OCI-LY1 (cell line): ENCODE data around the gene MLC1.

Source experiments
- CTCF ChIP-seq: fragments of 200-600 bp; sonication (generic), shearing (Covaris generic); IDR thresholded peaks from 2 replicates; pipeline ENCODE4 v1.5.1; 2017; ENCODE audit warnings: mild to moderate bottlenecking, antibody characterized with exemption, low read length, moderate library complexity, mixed read lengths
- EZH2 ChIP-seq: fragments of 200-600 bp; sonication (generic), shearing (Covaris generic); IDR thresholded peaks from 2 replicates; pipeline ENCODE4 v1.8.0; 2017; ENCODE audit warnings: borderline replicate concordance, mixed run types, mild to moderate bottlenecking, antibody characterized with exemption, low read length, moderate library complexity, mixed read lengths

DNA sequence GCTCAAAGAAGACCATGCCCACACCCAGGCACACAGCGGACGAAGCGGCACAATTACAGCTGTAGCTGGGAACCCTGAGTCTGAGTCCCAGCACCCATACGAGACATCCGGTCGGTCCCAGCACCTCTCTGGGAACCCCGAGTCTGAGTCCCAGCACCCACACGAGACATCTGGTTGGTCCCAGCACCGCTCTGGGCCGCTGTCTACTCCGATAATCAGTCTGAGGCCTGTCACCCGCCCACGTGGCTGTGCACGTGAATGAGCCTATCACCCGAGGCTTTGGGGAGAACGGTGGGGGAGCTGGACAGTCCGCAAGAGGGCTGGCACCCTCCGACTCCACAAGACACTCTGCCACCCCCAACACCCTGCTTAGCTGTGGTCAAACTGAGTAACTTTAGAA is 33.3 kb downstream of the MLC1 start:
- TF ChIP-seq CTCF (no peak), EZH2 (no peak)
